Activated CD4-positive, alpha-beta T cell treated with anti-CD3 and anti-CD28 coated beads for 48 hours (primary cell): ENCODE data around the gene ATP13A1.
"Not testable (repeated sequence)": the region's sequence is repeated elsewhere in the genome, so short reads cannot be mapped to it uniquely, and the experiment has no call there.

Source experiments
- DNase-seq: peaks from one replicate; pipeline ENCODE4 v3.0.0-alpha.2; 2020

ATP13A1 gene

GRCh38 chr19:19663256-19664120 is at the start of gene ATP13A1:
Gene ATP13A1, minus strand, starts transcription at chr19:19663676. Its CDS starts 10 bp downstream, at chr19:19663666.
- peak; percentile 95 for DNase-seq

GRCh38 chr19:19711934-19712828 is 48.7 kb upstream of the ATP13A1 start:
- DNase-seq: no peak

DNA sequence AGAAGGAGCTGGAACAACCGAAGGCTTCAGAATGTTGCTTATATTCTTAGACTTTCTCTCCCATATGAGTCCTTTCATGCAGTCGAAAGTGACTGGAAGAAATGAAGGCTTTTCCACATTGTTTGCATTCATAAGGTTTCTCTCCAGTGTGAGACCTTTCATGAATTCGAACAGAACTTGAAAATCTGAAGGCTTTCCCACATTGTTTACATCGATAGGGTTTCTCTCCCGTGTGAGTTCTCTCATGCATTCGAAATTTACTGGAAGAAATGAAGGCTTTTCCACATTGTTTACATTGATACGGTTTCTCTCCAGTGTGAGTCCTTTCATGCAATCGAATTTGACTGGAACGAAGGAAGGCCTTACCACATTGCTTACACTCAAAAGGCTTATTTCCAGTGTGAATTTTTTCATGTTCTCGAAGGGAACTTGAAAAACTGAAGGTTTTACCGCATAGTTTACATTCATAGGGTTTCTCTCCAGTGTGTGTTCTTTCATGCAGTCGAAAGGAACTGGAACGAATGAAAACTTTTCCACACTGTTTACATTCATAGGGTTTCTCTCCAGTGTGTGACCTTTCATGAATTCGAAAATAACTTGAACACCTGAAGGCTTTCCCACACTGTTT is 47.9 kb upstream of the ATP13A1 start:
- DNase-seq: no peak

- DNase-seq: no peak
Observed at GRCh38 chr19:19710506-19710905, 47.0 kb upstream of the ATP13A1 start.

DNA sequence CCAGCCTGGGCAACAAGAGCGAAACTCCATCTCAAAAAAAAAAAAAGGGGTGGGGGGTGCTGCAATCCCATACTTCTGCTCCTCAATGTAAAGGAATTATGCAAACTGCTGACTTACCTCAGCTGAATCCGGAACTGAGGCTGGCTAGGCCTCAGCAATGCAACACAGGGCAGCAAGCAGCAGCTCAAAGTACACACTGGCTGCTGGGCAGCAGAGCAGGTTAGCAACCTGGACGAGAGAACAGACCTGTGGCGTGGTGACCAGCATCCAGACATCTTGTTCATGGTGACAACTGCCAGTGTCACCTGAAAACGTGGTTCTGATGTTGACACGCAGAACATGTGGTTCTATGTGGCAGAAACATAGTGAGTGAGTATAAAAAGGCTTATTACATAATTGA is 41.4 kb upstream of the ATP13A1 start:
- no peak for DNase-seq

GRCh38 chr19:19700493-19700892 is 37.0 kb upstream of the ATP13A1 start:
- DNase-seq: not testable (repeated sequence)

DNA sequence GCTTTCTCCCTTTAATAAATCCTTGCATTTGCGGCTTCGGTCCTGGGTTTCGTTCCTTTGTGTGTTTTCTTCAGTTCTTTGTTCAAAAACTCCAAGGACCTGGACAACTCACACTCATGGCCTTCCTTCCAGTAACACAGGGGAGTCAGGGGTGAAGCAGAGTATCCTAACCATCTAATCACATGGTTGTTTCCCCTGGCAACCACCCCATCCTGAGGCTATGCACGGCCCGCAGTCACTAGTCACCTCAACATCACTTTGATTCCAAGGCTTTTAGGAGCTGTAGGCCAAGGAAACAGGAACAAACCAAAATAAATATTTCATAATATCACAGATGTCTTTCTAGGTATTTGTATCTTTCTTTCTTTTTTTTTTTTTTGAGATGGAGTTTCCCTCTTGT is 34.1 kb upstream of the ATP13A1 start:
- no peak for DNase-seq

DNA sequence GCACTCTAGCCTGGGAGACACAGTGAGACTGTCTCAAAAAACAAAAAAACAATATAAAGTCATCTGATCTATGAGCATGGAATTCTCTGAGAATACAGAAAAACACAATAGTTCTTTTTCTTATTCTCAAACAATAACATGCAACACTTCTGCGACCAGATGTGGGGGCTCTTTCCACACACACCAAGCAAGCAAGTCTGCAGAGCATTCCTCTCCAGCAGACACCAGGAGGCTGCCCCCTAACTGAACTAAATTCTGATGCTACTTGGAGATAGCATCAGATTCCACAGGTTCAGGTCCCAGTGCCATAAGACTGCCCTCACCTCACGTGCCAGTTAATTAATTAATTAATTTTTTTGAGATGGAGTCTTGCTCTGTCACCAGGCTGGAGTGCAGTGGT is 32.9 kb upstream of the ATP13A1 start:
- no peak for DNase-seq

GRCh38 chr19:19691683-19692082 is 28.2 kb upstream of the ATP13A1 start:
- DNase-seq: no peak

DNA sequence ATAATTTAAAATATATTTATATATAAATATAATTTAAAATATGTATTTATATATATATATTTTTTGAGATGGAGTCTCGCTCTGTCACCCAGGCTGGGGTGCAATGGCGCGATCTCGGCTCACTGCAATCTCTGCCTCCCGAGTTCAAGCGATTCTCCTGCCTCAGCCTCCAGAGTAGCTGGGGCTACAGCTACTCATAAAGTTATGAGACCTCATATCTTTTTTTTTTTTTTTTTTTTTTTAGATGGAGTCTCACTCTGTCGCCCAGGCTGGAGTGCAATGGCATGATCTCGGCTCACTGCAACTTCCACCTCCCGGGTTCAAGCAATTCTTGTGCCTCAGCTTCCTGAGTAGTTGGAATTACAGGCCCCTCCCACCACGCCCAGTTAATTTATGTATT is 25.5 kb upstream of the ATP13A1 start:
- not testable (repeated sequence) for DNase-seq

DNA sequence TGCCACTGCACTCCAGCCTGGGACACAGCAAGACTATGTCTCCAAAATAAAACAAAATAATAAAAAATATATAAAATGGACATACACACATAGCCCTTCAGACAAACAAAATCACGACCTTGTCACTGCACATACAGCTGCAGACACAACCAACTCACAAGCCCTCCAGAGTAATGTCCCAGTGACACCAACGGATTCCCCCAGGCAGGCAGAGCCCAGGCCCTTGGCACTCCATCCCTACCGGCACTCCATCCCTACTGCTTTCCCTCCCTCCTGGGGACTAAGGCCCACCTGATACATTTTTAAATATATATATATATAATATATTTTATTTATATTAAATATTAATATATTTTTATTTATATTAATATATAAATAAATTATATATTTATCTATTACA is 23.6 kb upstream of the ATP13A1 start:
- DNase-seq: no peak

DNA sequence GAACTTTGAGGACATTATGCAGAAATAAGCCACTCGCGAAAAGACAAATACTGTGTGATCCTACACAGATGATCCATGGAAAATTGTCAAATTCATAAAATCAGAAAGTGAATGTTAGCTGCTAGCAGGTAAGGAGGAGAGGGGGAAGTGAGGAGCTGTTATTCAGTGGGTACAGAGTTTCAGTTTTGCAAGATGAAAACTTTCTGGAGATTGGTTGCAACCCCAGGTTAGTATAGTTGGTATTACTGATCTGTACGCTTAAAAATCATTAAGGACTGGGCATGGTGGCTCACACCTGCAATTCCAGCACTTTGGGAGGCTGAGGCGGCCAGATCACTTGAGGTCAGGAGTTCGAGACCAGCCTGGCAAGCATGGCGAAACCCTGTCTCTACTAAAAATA is 23.1 kb upstream of the ATP13A1 start:
- no peak for DNase-seq

GRCh38 chr19:19686119-19686518 is 22.6 kb upstream of the ATP13A1 start:
- not testable (repeated sequence) for DNase-seq

GRCh38 chr19:19679176-19680073 is 15.9 kb upstream of the ATP13A1 start:
- DNase-seq: no peak

- DNase-seq: no peak
Observed at GRCh38 chr19:19677579-19677978, 14.1 kb upstream of the ATP13A1 start.

DNA sequence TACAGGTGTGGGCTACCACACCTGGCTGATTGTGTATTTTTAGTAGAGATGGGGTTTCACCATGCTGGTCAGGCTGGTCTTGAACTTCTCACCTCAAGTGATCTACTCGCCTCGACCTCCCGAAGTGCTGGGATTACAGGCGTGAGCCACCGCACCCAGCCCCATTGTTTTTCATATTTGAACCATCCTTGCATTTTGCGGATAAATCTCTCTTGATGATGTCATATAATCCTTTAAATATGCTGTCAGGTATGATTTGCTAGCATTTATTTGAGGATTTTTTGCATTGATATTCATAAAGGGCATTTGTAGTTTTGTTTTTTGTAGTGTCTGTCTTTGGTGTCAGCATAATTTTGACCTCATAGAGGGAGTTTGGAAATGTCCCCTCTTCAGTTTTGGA is 10.8 kb upstream of the ATP13A1 start:
- no peak for DNase-seq

GRCh38 chr19:19672816-19673215 is 9.3 kb upstream of the ATP13A1 start:
- no peak for DNase-seq

GRCh38 chr19:19670070-19670551 is 6.6 kb upstream of the ATP13A1 start:
- no peak for DNase-seq

- peak; percentile 98 for DNase-seq
Observed at GRCh38 chr19:19668230-19669012, 4.9 kb upstream of the ATP13A1 start, which contains the start of gene ZNF101. Gene ZNF101, plus strand, starts transcription at chr19:19668839. Its CDS starts 125 bp downstream, at chr19:19668964.

- not testable (repeated sequence) for DNase-seq
Observed at GRCh38 chr19:19665420-19665948, 2.0 kb upstream of the ATP13A1 start.

DNA sequence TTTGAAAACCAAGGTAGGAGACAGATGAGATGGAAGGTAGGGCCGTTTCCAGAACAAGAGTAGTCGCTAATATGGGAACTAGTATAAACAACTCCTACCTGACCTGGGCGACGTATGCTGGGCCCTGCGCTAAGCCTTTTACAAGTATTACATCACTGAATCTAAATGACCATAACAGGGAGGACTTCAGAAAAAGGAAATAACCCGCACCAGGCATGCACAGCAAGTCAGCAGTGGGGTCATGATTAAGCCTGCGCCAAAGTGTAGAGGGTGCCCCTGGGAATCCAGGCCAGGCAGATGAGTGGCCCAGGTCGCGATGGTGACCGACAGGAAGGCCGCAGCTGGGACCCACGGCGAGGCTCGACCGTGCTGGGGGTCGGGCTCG is 613 bp downstream of the ATP13A1 start:
- no peak for DNase-seq
